OCI-LY1 (cell line): ENCODE results near the gene TRNAU1AP.
"Not testable (repeated sequence)": the region's sequence is repeated elsewhere in the genome, so short reads cannot be mapped to it uniquely, and the experiment has no call there.

ENCODE experiments used
- H2AFZ ChIP-seq: fragments of 200-600 bp; sonication (generic), shearing (Covaris generic); 2 replicates; pipeline ENCODE4 v1.6.0; 2014; ENCODE audit warnings: antibody characterized with exemption, mild to moderate bottlenecking, low read length
- H3F3A ChIP-seq: fragments of 200-600 bp; sonication (generic), shearing (Covaris generic); 2 replicates; pipeline ENCODE4 v1.6.0; 2014; ENCODE audit warnings: mild to moderate bottlenecking, antibody characterized with exemption, low read length, moderate library complexity; ENCODE audit not compliant: insufficient read depth
- H3K27ac ChIP-seq: fragments of 200-600 bp; sonication (generic); 2 replicates; pipeline ENCODE4 v1.5.1; 2014; ENCODE audit warnings: low read length, mixed run types, mild to moderate bottlenecking, low read depth; ENCODE audit not compliant: poor library complexity, severe bottlenecking
- H3K27me3 ChIP-seq: fragments of 200-600 bp; sonication (generic); 2 replicates; pipeline ENCODE4 v1.6.0; 2014; ENCODE audit warnings: antibody characterized with exemption, mild to moderate bottlenecking, low read length, moderate library complexity; ENCODE audit not compliant: insufficient read depth
- H3K36me3 ChIP-seq: fragments of 200-600 bp; sonication (generic); 2 replicates; pipeline ENCODE4 v1.6.1; 2014; ENCODE audit warnings: mild to moderate bottlenecking, antibody characterized with exemption, low read length, moderate library complexity, mixed read lengths; ENCODE audit not compliant: insufficient read depth
- H3K4me1 ChIP-seq: fragments of 200-600 bp; sonication (generic); 2 replicates; pipeline ENCODE4 v1.5.1; 2014; ENCODE audit warnings: mild to moderate bottlenecking, low read length, moderate library complexity; ENCODE audit not compliant: insufficient read depth, severe bottlenecking
- H3K4me2 ChIP-seq: fragments of 200-600 bp; sonication (generic), shearing (Covaris generic); 2 replicates; pipeline ENCODE4 v1.6.1; 2014; ENCODE audit warnings: low read length
- H3K4me3 ChIP-seq: fragments of 200-600 bp; sonication (generic); 2 replicates; pipeline ENCODE4 v1.5.1; 2014; ENCODE audit warnings: low read length, low read depth, mild to moderate bottlenecking, mixed read lengths; ENCODE audit not compliant: poor library complexity, severe bottlenecking
- H3K79me2 ChIP-seq: fragments of 200-600 bp; shearing (Covaris generic); 2 replicates; pipeline ENCODE4 v1.6.1; 2016; ENCODE audit warnings: mixed run types, low read length, mixed read lengths; ENCODE audit not compliant: insufficient read depth
- H3K9ac ChIP-seq: fragments of 200-600 bp; sonication (generic), shearing (Covaris generic); 2 replicates; pipeline ENCODE4 v1.6.1; 2014; ENCODE audit warnings: mild to moderate bottlenecking, low read length, mixed read lengths
- H3K9me2 ChIP-seq: fragments of 200-600 bp; sonication (generic), shearing (Covaris generic); 2 replicates; pipeline ENCODE4 v1.6.1; 2014; ENCODE audit warnings: low read depth, mild to moderate bottlenecking, low read length, mixed read lengths
- H3K9me3 ChIP-seq: fragments of 200-600 bp; shearing (Covaris generic); 2 replicates; pipeline ENCODE4 v1.6.1; 2014; ENCODE audit warnings: low read length, mixed read lengths
- H4K20me1 ChIP-seq: fragments of 200-600 bp; sonication (generic), shearing (Covaris generic); 2 replicates; pipeline ENCODE4 v1.6.0; 2016; ENCODE audit warnings: mild to moderate bottlenecking, low read length; ENCODE audit not compliant: insufficient read depth
- EZH2 ChIP-seq: fragments of 200-600 bp; sonication (generic), shearing (Covaris generic); IDR thresholded peaks from 2 replicates; pipeline ENCODE4 v1.8.0; 2017; ENCODE audit warnings: borderline replicate concordance, mixed run types, mild to moderate bottlenecking, antibody characterized with exemption, low read length, moderate library complexity, mixed read lengths
- TF ChIP-seq, protein P1 (sequence below): fragments of 200-600 bp; sonication (generic), shearing (Covaris generic); IDR thresholded peaks from 2 replicates; pipeline ENCODE4 v1.5.1; 2017; ENCODE audit warnings: mild to moderate bottlenecking, antibody characterized with exemption, low read length, moderate library complexity, mixed read lengths

TRNAU1AP gene

DNA sequence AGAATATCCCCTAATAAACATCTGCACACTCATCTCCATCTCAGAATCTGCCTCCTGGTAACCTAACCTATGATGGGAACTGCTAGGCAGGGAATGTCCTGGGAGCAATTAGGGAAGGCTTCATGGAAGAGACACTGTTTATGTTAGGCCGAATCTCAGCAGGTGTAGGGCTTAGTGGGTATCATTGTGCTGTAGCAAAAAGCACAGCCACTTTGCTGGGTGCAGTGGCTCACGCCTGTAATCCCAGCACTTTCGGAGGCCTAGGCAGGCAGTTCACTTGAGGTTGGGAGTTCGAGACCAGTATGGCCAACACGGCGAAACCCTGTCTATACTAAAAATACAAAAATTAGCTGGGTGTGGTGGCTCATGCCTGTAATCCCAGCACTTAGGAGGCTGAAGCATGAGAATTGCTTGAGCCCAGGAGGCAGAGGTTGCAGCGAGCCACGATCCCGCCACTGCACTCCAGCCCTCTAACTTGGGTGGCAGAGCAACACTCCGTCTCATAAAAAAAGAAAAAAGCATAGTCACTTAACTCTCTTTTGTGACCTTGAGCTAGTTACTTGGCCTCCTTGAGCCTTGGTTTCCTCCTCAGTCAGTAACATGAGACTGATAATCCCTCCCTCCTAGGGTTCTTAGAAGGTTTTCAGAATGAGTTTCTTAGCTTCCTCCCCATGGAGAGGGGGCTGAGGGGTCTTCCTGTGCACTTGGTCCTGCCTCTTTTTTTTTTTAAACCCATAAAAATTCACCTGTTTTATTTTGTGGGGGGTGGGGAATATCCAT is 42.7 kb downstream of the TRNAU1AP start:
- no peaks in the 10 kb centered on the region for H3K9me2 ChIP-seq
- H3K79me2 ChIP-seq = no peaks in the 10 kb centered on the region
- no peak overlapping the region for H3K4me3 ChIP-seq
- no peaks in the 10 kb centered on the region for H3F3A ChIP-seq
- H3K27ac ChIP-seq = no peak overlapping the region
- H3K4me2 ChIP-seq = no peak overlapping the region
- no peak overlapping the region for H3K9ac ChIP-seq
- H3K27me3 ChIP-seq = no peaks in the 10 kb centered on the region
- no peak for TF ChIP-seq EZH2
- TF ChIP-seq, protein P1, sequence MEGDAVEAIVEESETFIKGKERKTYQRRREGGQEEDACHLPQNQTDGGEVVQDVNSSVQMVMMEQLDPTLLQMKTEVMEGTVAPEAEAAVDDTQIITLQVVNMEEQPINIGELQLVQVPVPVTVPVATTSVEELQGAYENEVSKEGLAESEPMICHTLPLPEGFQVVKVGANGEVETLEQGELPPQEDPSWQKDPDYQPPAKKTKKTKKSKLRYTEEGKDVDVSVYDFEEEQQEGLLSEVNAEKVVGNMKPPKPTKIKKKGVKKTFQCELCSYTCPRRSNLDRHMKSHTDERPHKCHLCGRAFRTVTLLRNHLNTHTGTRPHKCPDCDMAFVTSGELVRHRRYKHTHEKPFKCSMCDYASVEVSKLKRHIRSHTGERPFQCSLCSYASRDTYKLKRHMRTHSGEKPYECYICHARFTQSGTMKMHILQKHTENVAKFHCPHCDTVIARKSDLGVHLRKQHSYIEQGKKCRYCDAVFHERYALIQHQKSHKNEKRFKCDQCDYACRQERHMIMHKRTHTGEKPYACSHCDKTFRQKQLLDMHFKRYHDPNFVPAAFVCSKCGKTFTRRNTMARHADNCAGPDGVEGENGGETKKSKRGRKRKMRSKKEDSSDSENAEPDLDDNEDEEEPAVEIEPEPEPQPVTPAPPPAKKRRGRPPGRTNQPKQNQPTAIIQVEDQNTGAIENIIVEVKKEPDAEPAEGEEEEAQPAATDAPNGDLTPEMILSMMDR = no peak
- no peaks in the 10 kb centered on the region for H4K20me1 ChIP-seq
- no peaks in the 10 kb centered on the region for H3K9me3 ChIP-seq
- peaks cover 17% of the 10 kb centered on the region for H3K4me1 ChIP-seq
- H2AFZ ChIP-seq = no peak overlapping the region
- no peaks in the 10 kb centered on the region; the same call in 1 of the 2 replicates for H3K36me3 ChIP-seq

DNA sequence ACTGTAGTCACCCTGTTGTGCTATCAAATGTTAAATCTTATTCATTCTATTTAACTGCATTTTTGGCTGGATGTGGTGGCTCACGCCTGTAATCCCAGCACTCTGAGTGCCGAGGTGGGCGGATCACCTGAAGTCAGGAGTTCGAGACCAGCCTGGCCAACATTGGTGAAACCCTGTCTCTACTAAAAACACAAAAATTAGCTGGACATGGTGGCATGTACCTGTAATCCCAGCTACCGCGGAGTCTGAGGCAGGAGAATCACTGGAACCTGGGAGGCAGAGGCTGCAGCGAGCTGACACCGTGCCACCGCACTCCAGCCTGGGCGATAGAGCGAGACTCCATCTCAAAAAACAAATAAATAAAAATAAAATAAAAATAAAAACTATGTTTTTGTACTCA is 43.4 kb downstream of the TRNAU1AP start:
- not testable (repeated sequence) for H3K4me3 ChIP-seq, H3K36me3 ChIP-seq
- peaks cover 17% of the 10 kb centered on the region for H3K4me1 ChIP-seq

DNA sequence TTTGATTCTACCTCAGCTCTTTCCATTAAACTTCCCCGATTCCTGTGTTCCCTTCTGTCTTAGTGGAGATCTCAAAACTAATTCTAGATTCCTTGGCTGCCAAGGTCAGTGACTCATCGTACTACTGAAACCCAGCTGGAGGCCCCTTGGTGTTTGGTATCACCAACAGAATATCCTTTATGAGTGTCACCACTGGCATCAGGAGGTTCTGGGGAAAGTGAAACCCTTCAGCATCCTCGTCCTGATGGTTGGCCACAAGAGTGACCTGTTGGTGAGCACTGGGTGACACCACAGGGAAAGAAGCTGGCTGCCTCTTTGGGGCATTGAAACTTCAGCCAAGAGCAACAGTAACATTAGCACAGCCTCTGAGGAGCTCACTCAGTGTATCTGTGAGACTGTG is 48.8 kb downstream of the TRNAU1AP start:
- no peak overlapping the region for H3K27ac ChIP-seq
- H3K36me3 ChIP-seq = peaks cover 44% of the 10 kb centered on the region; the same call in 1 of the 2 replicates
- TF ChIP-seq EZH2 = no peak
- TF ChIP-seq, protein P1 = no peak
- H3K9me2 ChIP-seq = no peaks in the 10 kb centered on the region
- H3F3A ChIP-seq = no peaks in the 10 kb centered on the region
- H3K9ac ChIP-seq = no peak overlapping the region
- no peaks in the 10 kb centered on the region for H4K20me1 ChIP-seq
- no peaks in the 10 kb centered on the region for H3K27me3 ChIP-seq
- peaks cover 7% of the 10 kb centered on the region for H3K4me1 ChIP-seq
- no peaks in the 10 kb centered on the region for H3K79me2 ChIP-seq
- H3K4me2 ChIP-seq = no peak overlapping the region
- H2AFZ ChIP-seq = no peak overlapping the region
- no peak overlapping the region for H3K4me3 ChIP-seq
- no peaks in the 10 kb centered on the region for H3K9me3 ChIP-seq

More for the DNA sequence above, 43.4 kb downstream of the TRNAU1AP start:
- not testable (repeated sequence) for H3K9ac ChIP-seq, H3K27me3 ChIP-seq, H4K20me1 ChIP-seq, H3K9me2 ChIP-seq, H3K4me2 ChIP-seq, H3K79me2 ChIP-seq, H3F3A ChIP-seq, H2AFZ ChIP-seq, H3K9me3 ChIP-seq, H3K27ac ChIP-seq
